HG03432 (cell line): ENCODE results near the gene GRM8.
A peak's percentile ranks its signal among the peaks of the same experiment; 100 is the strongest.

Experiments used
- ATAC-seq: cut with Tn5 transposase; IDR thresholded peaks from one replicate; pipeline ENCODE4 v1.9.1; 2021; ENCODE audit warnings: mild to moderate bottlenecking, moderate library complexity; ENCODE audit not compliant: unreplicated experiment

Gene GRM8

DNA sequence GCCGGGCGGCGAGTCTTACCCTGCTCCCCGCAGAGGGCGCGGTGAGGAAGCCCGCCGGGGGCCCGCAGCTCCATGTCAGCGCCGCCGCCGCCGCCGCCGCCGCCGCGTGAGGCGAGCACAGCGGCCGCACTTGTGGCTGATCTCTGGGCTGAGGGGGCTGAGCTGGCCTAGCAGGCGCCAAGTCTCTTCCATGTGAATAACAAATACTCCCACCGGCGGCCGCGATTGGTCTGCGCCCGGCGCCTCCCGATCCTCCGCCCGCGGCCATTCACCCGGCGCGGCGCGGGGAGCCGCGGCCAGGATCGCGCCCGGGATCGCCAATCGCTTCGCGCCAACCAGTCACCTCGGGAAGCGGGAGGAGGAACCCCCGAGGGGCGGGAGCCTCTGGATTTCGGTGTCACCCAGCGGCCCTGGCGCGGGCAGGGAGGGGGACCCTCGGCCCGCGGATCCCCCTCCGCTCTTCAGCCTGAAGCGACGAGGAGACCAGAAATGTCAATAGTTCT lies at the start of gene GRM8:
GRM8 (minus strand) TSS at position 164 of the 503 bp plus-strand sequence.
- peak; percentile 23 for ATAC-seq

DNA sequence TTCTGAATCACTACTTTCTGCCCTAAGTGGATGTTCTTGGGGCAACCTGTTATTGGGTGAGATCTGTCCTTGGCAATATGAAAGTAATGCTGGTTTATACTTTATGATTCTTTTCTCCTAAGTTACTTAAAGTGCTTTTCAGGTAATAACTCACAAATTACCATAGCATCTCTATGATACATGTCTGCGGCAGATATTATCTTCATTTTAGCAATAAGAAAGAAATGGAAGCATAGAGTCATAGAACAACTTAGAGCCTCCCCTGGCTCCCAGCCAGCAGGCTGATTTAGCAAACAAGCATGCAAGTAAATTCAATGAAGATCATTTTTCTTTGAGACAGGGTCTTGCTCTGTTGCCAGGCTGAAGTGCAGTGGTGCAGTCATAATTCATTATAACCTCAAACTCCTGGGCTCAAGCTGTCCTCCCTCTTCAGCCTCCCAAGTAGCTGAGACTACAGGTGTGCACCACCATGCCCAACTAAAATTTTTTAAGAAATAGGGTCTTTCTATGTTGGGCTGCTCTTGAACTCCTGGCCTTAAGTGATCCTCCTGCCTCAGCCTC lies 38.1 kb upstream of the GRM8 start:
- no peak for ATAC-seq

DNA sequence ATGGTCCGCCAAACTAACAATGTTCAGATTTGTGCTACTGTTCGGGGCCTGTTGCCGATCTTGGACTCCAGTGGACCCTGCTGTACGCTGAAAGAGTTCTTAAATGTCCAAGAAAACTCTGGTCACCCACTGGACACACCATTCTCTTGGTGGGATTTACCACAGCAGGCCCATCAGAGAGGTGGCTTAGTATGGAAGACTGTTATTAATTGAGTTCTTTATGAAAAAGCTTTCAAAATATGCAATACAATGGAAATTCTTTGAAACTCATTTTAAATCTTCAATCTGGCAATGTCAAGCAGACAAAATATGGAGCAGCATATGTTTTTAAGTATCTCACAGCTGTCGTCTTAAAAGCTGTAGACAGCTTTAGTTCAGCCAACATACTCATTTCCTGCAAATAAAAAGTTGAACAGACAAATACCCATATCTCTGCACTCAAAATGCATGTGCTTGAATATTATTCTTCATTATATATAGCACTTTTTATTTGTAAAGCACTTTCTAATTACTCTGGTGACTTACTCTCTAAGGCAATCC lies 37.4 kb upstream of the GRM8 start:
- ATAC-seq: no peak

DNA sequence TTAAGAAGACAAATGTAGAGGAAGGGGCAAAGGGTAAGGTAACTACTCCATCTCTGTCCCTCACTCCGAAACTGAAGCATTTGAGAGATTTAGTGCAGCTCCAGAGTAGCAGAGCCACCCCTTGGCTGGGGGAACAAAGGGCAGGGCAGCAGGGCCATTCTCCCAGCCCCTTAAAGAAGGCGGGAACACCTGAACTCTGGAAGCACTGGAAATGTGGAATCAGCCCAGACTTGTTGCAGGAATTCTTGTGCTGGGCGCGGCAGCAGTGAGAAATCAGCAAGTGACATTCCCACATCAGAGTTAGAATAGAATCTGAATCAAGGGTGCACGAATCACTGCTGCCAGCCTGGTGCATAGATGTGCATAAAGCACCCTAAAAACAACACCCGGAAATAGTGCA lies 34.4 kb upstream of the GRM8 start:
- ATAC-seq: no peak

DNA sequence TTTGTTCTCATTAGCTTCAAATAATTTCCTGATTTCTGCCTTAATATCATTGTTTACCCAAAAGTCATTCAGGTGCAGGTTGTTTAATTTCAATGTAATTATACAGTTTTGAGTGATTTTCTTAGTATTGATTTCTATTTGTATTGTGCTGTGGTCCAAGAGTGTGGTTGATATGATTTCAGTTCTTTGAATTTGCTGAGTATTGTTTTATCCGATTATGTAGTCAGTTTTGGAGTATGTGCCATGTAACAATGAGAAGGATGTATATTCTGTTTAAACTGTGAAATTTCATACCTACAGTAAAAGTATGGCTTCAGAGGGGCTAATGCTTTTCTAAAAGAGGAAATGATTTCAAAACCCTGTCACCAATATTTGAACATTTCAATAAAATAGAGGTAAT lies 17.4 kb upstream of the GRM8 start:
- no peak for ATAC-seq

DNA sequence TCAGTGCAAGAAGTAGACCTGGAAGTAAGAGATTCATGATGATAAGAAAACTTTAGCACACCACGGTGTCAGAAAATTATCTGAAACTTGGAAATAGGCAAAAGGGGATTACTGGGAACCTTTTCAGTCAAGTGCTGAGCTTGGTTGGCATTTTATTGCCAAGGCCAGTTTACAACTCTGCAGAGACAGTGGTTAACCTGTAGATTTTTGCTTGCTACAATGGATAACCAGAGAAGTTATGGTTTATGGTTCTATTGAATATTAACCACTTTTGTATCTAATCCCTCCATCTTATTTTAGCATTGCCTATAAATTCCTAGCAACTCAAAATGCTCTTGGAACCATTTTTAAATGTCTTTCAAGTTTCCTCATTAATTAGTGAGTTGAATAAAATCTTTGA lies 13.3 kb upstream of the GRM8 start:
- no peak for ATAC-seq

DNA sequence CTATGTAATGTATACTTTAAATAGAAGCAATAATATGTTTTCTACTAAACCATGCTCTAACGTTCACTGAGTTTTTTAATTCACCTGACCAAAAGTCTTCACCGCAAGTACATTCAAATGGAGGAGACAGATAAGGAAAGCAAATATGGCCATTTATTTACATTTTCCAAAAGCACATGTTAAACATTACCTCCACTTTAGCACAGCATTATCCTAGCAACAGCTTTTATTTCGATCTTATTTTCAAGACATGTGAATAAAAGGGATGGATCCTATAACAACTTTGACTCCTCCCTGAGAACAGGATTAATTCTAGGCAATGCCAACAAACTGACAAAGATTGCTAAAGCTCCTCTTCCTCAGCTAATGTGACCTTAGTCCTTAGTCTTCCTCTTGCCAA lies 11.5 kb upstream of the GRM8 start:
- ATAC-seq: no peak

DNA sequence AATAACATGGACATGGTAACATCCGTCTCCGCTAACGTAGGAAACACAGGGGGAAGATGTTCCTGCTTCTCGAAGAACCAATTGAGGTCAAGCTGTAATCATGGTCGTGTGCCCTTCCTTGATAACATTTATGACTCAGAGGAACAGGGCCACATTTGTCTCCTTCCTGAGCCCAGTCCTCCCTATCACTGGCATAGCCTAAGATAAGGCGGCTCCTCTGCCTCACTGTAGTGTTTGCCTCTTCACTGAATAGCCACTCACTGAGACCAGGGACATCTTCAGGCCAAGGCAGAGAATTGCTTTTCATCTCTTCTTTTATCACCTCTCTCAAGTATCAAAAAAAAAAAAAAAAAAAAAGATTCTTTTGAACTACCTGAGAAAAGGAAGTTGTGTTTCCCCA lies 5.4 kb upstream of the GRM8 start:
- no peak for ATAC-seq

DNA sequence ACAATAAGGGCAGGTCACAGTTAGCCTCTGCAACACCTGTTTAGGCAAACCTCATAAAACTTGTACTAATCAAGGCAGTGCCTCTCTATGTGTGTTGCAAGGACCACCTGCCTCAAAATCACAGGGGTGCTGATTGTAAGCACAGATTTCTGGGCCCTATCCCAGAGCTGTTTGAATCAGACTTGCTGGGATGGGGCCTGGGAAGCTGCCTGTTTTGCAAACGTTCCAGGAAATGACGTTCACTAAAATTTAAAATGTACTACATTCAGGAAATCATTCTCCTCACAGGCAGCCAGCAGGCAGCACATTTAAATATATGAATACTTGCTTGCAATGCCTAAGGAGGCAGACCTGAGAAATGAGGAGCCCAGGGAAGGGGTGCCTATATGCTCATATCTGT lies 4.3 kb upstream of the GRM8 start:
- ATAC-seq: no peak

DNA sequence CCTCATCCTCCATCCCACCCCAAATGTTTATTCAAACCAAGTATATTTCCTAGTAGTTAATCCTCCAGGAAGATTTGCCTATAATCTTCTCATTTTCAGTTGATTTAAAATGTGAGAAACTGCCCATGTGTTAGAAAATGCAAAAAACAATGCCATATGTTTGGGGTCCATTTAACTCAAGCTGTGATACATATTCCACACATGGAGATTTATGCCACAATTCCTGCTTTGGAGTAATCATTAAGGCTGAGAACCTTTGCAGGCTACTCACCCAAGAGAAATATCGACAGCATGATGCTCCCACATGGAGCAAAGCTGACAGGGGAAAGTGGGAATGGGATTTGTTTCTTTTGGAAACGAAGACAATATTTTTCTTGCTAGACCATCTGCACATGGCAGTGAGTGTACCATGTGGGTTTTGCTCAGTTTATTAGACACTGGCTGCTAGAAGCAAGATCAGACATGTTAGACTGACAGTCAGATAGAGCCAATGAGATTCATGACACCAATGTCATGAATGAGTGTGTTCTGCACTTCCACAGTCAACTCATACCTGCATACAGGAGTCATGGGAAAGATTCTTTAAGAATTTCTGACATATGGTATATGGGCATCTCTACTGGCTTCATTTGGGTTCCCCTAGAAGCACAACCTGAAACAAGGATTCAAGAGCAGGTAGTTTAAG lies 3.4 kb upstream of the GRM8 start:
- ATAC-seq: no peak

DNA sequence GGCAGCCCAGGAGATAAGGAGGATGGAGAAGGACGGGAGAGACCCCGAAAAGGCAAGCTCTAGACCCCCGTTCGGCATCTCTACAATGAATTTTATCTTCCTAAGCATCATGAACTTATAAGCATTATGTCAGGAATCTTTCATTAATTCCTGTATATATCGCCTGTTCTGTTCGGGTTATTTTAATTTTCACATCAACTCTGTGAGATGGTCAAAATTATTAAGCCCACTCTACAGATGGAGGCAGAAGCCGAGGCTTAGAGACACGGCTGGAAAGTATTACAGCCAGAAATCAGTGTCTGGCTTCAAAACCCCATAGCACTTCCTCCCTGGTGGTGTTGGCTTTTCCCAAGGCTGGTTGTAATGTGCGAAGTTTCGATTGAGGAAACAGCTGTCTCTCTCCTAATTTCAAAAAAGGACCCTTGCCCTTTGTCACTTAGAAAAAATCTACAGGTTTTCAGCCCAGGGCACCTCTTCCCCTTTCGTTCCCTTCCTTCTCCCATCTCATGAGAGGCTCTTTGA lies 1.5 kb upstream of the GRM8 start:
- ATAC-seq: no peak

DNA sequence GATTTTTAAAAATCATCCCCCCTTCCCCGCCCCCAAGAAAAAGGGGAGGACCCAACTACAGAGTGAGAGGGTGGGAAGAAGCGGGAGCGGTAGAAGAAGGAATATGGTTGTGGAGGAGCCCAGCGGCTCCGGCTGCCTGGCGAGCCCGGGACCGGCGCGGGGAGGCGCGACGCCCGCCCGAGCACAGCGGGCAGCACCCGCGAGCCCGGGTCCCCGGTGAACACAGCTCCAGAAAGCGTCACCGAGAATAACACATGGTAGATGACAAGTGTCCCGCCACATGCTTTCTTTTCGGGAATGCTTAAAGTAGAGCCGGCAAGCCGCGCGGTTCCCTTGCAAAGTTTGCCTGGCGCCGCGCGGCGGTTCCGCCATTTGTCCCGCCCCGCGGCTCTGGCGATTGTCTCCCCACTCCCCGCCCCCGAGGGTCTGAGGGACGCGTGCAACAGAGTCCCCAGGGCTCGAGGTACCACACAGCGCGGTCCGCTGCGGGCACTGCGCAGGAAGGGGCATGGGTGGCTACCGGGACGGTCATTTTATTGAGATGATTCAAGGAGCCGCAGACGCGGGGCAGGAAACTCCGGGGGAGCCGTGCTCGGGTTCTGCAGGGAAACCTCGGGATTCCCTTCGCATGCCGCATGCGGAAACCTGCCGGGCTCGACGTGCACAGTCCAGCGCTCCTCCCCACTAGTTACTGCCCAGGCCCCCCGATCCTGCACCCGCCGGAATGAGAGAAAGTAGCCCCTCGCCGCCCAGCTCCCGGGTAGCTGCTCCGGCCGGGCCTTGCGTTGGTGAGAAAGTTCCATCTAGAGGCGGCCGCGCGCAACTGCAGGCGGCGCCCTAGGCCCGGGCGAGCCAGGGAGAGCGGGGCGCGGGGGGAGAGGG lies 781 bp upstream of the GRM8 start:
- peak; percentile 91 for ATAC-seq

DNA sequence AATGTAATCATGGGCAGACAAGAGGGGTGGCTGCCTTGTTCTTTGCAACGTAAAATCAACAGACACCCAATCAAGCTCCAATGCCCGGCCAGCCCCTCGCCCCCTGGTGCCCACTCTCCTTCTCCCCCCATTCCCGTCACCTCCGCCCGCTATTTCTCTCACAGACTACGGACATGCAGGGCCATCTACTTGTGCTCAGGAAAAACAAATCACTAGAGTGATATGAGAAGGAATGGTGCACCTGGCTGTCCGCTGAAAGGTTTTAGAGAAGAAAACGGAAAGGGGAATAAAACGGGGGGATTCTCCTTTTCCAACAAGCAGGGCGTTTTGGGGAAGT lies 396 bp downstream of the GRM8 start:
- ATAC-seq: no peak

DNA sequence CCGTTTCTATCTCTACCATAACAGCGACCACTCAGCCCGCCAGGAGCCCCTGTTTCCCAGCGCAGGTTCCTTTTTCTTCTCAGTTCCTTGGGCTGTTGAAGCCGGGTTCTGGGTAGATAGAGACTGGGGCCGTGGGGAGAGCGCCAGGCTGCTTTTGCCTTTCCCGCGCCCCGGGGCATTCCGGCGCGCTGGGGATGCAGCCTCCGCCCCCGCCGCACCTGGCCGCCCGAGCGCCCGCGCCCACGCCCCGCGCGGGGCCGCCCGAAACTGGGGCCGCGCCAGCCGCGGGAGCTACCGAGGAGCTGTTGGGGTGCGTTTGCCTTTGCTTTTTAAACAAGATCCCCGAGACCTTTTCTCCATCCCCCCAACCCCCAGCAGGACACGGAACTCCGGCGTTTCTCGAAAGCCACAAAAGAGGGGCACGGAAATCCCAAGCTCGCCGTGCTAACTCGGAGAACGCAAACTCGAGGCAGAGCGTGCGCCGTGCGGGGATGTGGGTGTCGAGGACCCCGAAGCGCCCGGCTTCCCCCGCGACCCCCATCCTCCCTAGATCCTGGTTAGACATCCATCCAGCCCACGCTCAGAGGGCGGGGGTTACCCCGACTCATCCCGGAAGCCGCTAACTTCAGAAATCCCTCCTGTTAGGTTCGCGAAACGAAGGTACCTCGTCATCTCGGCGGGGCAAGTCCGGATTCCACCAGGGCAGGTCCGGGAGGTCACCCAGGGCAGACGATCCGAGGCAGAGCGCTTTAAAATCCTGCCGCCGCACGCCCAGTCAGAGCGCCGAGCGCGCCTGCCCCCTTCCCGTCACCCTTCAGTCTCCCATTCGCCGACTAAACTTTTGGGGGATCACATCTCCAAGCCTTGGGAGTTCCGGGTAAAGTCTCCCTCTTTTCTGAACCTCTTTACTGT lies 1.0 kb downstream of the GRM8 start:
- ATAC-seq: no peak

DNA sequence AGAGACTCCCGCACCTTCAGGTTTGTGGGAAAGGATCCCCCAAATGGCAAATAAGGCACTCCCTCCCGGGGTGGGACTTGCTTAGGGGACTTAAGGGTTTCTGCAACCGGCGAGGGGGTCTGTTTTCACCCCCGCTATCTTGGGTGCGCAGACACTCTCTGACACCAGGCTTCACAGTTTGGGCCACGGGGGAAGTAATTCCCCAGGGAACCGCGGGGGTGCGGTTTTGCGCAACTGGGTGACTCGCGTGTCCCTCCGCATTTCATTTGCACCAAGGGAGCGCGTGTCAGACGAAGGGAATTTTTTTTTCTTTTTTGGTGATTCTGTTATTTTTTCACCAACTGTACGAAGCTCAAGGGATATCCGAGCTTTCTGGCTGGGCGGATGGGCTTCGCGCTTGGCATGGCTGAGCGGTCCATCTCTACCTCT lies 1.7 kb downstream of the GRM8 start:
- ATAC-seq: no peak

DNA sequence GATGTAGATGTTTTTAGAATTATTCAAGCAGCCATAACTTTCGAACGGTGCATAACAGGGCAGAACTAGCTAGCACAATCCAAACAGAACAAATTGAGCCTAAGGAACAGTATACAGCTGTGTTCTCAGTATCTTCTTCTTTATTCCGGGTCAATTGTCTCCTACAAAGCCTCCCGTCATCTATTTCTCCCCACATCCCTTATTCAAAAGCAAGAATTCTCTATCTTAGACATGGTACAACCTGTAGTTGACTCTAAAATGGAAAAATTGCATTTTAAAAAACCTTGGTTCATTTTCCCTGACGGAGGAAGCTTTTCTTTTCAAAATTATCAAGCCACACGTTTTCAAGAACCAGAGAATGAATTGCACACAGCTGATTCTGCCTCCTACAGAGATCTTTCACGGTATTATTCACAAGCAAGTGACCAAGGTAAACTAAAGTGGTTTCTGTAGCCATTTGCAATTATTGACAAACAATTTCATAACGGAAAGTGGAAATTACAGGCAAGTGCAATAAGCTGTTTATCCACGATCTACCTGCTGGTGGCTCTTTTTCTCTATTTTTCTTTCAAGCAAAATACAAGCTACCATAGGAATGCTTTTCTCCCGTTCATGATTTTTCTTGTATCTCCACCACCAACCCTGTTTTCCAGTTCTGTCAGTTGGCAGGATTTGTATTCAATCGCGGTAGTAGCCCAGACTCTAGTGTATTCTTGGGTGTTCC lies 2.3 kb downstream of the GRM8 start:
- no peak for ATAC-seq

DNA sequence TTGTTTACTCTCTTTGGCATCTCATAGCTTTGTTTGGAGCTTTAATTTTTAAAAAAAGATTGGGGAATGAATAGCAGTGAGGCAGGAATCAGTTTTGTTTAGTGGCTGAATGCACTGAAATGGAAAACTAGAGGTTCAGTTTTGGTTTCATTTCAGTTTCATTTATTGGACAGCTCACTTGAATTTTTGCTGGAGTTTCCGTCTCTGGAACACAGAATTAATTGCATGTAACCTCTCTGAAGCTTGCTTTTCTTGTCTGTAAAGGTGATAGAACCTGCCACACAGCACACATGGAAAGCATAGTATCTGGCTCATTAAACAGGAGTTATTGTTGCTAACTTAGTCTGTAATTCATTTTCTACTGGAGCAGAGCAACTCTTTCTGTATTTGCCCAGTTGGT lies 7.1 kb downstream of the GRM8 start:
- ATAC-seq: no peak

DNA sequence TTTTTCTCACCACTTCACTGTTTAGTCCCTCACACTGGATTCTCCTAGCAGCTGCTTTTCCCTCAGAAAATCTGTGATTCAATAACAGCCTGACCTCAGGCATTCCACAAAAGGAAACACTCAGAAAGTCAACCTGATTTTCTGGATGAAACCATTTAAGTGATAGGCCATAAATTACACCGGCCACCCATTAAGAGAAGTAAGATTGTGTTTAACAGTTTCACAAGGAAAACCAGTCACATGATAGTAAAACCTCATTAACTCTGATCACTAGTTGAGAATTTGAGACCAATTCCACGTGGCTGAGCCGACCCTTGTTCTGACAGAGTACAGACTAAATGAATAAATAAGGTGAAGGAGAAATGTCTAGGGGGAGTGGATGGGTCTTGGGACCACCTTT lies 7.7 kb downstream of the GRM8 start:
- ATAC-seq: no peak

DNA sequence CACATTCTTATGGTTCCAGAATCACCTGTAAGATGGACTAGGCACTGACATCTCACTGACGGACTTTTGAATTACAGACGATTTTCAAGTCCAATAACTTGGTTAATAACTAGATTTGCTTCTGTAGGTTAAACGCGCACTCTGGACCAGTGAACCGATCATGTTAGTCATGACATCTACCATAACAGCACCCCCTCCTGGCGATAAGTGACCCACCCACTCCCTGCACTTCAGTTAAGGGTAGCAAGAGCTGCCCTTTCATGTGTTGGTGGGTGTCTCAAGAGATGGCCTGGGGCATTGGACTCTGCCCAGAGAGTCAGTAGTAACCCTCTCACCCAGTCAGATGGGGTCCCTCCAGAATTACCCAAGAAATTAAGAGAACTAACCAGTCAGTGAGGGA lies 12.9 kb downstream of the GRM8 start:
- ATAC-seq: no peak

DNA sequence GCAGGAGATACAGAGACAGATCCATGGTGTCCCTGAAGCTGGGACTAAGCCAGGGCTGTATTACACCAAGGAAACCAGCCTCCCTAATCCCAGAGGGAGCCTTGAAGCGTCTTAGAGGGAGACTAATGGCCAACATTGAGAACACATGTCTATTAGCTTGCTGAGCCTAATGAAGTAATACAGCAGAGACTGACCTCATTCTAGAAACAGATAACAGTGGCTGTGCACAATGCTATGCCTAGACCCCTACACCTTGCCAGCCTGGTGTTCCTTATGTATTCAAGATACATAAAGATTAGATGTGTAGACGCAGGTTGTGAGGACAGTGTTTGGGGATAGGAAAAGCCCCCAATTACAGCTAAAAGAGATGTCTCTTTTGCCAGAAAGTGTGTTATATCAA lies 19.1 kb downstream of the GRM8 start:
- ATAC-seq: no peak
